ENCODE data around the gene RHOJ.

The RHOJ gene

DNA sequence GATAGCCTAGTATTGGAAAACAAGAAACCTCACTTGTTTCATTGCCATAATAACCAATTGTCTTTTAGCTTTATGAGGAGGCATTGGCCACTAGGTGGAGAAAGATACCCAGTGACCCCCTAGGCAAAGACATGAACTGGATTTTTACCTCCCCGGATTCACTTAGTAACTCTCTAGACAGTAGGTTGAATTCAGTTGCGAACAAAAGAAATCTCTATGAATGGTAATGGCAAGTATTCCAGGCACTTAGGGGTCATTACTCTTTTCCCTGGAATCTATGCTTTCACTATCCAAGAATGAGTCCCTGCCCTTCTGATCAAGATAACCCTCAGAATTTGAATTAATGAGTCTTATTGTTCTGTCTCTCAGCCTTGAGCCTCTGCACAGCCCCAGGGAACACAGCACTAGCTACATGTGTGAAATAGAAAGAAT is 29.5 kb upstream of the RHOJ start:
- DNase-seq (ENCODE audit: extremely low read depth, low read depth) = no peak
- TF ChIP-seq, protein P1, sequence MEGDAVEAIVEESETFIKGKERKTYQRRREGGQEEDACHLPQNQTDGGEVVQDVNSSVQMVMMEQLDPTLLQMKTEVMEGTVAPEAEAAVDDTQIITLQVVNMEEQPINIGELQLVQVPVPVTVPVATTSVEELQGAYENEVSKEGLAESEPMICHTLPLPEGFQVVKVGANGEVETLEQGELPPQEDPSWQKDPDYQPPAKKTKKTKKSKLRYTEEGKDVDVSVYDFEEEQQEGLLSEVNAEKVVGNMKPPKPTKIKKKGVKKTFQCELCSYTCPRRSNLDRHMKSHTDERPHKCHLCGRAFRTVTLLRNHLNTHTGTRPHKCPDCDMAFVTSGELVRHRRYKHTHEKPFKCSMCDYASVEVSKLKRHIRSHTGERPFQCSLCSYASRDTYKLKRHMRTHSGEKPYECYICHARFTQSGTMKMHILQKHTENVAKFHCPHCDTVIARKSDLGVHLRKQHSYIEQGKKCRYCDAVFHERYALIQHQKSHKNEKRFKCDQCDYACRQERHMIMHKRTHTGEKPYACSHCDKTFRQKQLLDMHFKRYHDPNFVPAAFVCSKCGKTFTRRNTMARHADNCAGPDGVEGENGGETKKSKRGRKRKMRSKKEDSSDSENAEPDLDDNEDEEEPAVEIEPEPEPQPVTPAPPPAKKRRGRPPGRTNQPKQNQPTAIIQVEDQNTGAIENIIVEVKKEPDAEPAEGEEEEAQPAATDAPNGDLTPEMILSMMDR (IDR thresholded peaks at IDR 0.05; ENCODE audit: low read depth, low read length, missing control alignments) = peak; percentile 57
- H3K4me3 ChIP-seq (replicated peaks; ENCODE audit: low read depth, low read length) = no peak overlapping the region

DNA sequence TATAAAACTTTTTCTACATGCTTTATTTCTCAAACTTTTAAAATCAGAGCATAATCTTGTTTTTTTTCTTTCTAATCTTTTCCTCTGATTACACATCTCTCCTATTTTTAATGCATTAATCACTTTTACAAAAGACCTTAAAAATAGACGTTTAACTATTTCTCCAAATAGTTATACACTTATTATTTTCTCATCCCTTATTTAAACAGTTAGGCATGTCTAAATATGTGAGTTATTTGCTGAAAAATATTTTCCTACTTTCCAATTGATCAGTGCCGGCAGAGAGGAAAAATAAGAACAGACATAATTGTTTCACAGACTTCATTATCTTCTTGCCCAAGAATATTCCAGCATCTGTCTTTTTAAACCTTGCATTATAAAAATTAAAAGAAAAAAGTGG is 28.7 kb upstream of the RHOJ start:
- no peak for DNase-seq (ENCODE audit: extremely low read depth, low read depth)
- TF ChIP-seq, protein P1 (IDR thresholded peaks at IDR 0.05; ENCODE audit: low read depth, low read length, missing control alignments) = no peak
- H3K4me3 ChIP-seq (replicated peaks; ENCODE audit: low read depth, low read length) = no peak overlapping the region

DNA sequence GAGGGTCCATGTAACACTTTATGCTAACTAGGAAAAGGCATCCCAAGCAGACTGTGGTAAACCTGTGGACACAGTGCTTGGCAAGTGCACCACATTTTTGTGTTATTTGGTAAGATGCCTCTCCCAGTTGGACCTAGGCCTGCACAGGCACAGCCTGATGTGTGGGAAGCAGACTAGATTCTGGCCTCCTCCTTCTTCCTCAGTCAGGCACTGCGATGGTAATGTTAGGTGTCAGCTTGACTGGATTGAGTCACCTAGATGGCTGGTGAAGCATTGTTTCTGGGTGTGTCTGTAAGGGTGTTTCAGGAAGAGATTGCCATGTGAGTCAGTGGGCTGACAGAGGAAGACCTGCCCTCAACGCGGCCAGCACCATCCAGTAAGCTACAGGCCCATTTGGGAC is 25.3 kb upstream of the RHOJ start:
- TF ChIP-seq, protein P1 (IDR thresholded peaks at IDR 0.05; ENCODE audit: low read depth, low read length, missing control alignments) = no peak
- DNase-seq (ENCODE audit: extremely low read depth, low read depth) = no peak
- no peak overlapping the region for H3K4me3 ChIP-seq (replicated peaks; ENCODE audit: low read depth, low read length)

DNA sequence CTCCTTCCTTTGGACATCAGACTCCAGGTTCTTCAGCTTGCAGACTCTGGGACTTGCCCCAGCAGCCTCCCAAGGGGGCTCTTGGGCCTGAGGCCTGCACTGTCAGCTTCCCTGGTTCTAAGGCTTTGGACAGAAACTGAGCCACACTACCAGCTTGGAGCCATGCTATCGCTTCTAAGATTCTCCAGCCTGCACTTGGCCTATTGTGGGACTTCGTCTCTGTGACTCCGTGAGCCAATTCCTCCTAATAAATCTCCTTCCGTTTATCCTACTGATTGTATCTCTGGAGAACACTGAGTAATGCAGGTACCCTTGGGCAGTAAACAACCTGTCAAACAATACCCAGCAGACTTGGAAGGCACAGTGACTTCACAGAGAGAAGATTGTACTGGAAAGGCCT is 24.9 kb upstream of the RHOJ start:
- TF ChIP-seq, protein P1 (IDR thresholded peaks at IDR 0.05; ENCODE audit: low read depth, low read length, missing control alignments) = no peak
- DNase-seq (ENCODE audit: extremely low read depth, low read depth) = no peak
- H3K4me3 ChIP-seq (replicated peaks; ENCODE audit: low read depth, low read length) = no peak overlapping the region

DNA sequence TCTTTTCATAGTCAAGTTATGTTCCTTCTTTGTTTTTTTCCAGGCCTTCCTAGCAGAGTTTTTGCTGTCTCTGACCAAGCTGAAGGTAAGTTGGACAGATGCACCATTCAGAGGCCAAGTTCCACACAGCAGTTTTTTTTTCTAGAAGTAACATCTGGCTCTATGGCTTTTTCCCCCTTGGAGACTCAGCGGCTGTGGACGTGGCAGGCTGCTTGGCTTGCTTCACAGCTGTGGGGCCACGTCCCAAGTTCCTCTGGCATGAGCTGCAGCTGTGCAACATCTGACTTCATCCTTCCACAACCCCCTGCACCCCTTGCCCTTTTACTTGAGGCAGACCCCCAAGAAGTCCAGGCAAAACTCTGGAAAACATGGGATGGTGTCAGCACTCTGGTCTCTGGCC is 24.2 kb upstream of the RHOJ start:
- DNase-seq (ENCODE audit: extremely low read depth, low read depth) = no peak
- no peak overlapping the region for H3K4me3 ChIP-seq (replicated peaks; ENCODE audit: low read depth, low read length)
- TF ChIP-seq, protein P1 (IDR thresholded peaks at IDR 0.05; ENCODE audit: low read depth, low read length, missing control alignments) = no peak

DNA sequence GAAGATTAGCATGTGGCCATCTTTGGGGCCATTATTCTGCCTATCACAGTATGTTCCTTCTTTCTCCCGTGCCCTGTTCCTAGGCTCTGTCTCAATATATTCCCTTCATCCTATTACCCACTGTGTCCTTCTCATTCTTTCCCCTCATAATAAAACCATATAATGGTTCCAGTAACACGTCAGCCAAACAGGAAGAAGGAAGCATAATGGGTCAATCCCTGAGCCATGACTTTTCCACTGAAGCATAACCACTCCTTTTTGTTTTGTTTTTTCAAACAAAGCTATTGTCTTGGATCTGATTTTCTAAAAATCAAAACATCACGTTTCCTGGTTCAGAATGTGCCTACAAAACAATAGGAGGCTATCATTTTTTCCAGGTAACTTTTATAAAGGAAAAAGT is 21.3 kb upstream of the RHOJ start:
- no peak for DNase-seq (ENCODE audit: extremely low read depth, low read depth)
- TF ChIP-seq, protein P1 (IDR thresholded peaks at IDR 0.05; ENCODE audit: low read depth, low read length, missing control alignments) = no peak
- no peak overlapping the region for H3K4me3 ChIP-seq (replicated peaks; ENCODE audit: low read depth, low read length)

DNA sequence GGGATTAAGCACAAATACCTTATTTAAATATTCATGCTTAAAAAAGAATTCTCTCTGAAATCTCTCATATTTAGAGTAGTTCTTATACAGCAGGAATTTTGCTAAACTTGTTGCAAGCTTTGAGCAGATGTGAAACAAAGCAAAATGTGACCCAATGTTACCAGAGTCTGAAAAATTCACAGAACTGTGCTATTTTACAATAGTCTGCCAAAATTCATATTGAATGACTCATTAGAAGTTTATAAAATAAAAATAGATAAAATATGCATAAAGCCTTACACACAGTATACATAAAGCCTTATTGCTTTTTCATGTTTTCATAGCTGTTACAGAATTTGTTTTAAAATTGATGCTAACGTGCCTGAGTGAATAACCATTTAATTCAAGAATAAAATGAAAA is 17.8 kb upstream of the RHOJ start:
- H3K4me3 ChIP-seq (replicated peaks; ENCODE audit: low read depth, low read length) = no peak overlapping the region
- TF ChIP-seq, protein P1 (IDR thresholded peaks at IDR 0.05; ENCODE audit: low read depth, low read length, missing control alignments) = no peak
- DNase-seq (ENCODE audit: extremely low read depth, low read depth) = no peak

Measured in HFF-Myc (cell line).